ENCODE data around the gene ADNP.

The ADNP gene

DNA sequence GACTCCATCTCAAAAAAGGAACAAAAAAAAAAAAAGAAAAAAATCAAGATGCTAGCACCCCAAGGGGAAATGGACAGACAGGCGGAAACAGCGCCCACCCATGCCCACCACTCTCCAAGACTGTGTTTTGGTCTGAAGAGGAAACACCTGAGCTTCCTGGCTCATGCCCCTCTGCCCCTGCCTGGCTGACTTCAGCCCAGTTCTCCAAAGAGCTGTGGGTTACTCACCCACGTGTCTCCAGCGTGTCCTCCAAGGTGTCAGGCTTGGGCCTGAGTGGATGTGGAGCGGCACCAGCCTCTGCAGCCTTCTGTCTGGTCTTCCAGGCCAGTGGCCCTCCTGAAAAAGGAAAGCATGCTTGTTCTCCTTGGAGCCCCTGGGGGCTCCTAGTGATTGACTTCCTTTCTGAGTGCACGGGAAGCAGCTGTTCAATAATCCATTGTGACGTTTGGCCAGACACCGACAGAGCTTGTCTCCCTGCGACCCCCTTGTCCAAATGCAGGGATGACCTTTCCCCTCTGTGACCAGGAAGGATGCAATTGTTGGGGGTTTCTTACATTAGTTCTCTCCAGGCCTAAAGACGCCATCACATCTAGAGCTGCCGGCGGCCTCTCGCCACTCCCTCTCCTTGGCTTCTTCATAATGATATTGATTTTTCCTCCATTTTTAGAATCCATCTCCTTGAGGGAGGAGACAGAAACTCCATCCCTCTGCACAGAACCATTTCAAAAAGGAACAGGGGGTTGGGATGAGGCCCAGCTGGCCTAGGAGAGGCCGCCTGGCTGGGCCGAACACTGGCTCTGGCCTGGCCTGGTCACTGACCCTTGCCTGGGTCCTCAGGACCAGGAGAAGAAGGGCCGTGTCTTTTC is 58.4 kb downstream of the ADNP start:
- DNase-seq (ENCODE audit: low spot score) = no peak

GRCh38 chr20:50870561-50871161 is 60.6 kb downstream of the ADNP start:
- no peak for DNase-seq (ENCODE audit: low spot score)

- no peak for DNase-seq (ENCODE audit: low spot score)
These were observed 62.4 kb downstream of the ADNP start for GRCh38 chr20:50868509-50869495.

DNA sequence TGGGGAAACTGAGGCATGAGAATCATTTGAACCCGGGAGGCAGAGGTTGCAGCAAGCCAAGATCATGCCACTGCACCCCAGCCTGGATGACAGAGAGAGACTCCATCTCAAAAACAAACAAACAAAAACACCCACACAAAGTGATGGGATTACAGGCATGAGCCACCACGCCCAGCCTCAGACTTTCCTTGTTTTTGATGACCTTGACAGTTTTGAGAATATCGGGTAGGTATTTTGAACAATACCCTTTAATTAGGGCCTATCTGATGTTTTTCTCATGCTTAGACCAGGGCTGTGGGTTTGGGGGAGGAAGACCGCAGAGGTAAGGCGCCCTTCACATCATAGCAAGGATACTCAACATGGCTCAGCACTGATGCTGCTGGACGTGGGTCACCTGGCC is 63.4 kb downstream of the ADNP start:
- no peak for DNase-seq (ENCODE audit: low spot score)

GRCh38 chr20:50866831-50867230 is 64.4 kb downstream of the ADNP start:
- no peak for DNase-seq (ENCODE audit: low spot score)

DNA sequence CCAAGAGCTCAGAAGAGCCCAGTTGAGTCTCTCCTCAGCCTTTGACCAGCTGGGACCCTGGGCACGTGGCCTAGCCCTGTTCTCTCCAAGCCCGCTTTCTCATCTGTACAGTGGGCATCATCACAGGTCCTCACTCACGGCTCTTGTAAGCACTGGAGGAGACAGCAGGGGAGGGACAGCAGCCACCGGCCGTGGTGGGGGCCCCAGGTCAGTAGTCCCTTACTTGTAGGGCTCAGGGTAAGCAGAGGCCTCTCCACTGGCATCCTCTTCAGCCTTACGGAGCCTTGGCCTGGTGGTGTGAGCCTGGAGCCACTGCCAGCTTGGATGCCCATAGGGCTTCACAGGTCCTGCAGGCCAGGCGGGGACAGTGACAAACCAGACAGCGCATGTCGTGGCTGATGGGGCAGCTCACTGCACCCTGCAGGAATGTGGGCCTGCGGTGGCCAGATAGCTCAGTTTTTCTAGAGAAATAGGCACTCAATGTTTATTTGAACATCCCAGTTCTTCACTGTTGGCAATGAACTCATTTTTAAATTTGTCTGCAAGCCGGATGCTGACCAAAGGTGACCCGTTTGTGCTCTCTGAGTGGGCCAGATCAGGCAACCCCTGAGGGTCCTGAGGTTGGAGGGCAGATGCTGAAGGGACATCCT is 65.1 kb downstream of the ADNP start:
- DNase-seq (ENCODE audit: low spot score) = no peak

- no peak for DNase-seq (ENCODE audit: low spot score)
These were observed 65.6 kb downstream of the ADNP start for GRCh38 chr20:50865591-50865990.

DNA sequence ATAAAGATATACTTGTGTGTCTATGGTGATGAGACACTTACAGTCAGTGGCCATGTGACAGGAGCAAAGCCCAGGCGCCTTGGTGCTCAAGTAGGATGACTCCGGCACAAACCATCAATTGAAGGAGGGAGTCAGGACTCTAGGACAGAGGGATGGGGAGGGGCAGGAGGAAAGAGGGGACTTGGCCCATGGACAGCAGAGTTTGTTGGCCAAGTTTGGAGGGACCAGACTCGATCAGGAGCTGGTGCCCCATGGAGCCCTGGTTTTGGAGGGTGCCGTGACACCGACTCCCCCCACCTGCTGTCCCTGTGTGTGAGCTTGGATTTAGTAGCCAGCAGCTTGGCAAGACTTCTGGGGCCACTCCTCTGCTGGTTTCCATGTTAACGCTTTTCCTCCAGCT is 66.1 kb downstream of the ADNP start:
- DNase-seq (ENCODE audit: low spot score) = no peak

GRCh38 chr20:50862546-50862945 is 68.7 kb downstream of the ADNP start:
- no peak for DNase-seq (ENCODE audit: low spot score)

GRCh38 chr20:50861012-50861411 is 70.2 kb downstream of the ADNP start:
- DNase-seq (ENCODE audit: low spot score) = no peak

GRCh38 chr20:50859161-50859560 is 72.1 kb downstream of the ADNP start:
- no peak for DNase-seq (ENCODE audit: low spot score)

GRCh38 chr20:50858525-50858924 is 72.7 kb downstream of the ADNP start:
- DNase-seq (ENCODE audit: low spot score) = no peak

GRCh38 chr20:50857348-50857747 is 73.9 kb downstream of the ADNP start:
- no peak for DNase-seq (ENCODE audit: low spot score)

- no peak for DNase-seq (ENCODE audit: low spot score)
These were observed 74.7 kb downstream of the ADNP start for GRCh38 chr20:50856475-50857041.

- DNase-seq (ENCODE audit: low spot score) = no peak
These were observed 75.5 kb downstream of the ADNP start for GRCh38 chr20:50855498-50856474.

DNA sequence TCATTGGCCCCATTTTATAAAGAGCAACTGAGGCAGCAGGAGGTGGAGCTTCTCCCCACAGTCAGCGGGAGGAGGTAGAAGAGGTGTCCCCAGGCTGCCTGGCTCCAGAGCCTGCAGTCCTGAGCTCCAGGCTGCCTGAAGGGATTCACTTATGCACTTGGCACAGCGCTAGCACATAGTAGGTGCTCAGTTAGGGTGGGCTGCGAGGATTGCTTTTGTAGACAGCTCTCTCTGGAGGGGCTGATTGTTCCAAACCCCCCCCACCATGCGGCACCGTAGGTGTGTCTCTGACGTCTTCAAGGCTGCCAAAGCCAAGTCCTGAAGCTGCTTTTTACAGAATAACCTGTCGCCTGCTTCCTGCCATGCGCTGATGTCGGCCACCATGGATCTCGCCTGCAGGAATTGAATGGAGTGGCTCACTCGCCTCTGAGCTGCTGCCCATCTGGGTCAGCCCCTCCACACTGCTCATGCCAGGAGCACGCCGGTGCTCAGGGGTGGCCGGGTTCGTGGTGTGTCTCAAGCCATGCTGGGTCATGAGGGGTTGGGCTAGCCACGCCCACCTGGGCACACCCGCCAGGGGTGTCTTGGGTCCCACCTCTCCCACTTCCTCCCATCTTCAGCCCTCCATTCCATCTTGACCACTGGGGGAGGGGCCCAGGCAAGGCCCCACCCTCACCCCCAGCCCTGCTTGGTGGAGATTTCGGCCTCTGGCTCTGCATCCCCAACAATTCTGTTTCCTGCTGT is 76.6 kb downstream of the ADNP start:
- no peak for DNase-seq (ENCODE audit: low spot score)

DNA sequence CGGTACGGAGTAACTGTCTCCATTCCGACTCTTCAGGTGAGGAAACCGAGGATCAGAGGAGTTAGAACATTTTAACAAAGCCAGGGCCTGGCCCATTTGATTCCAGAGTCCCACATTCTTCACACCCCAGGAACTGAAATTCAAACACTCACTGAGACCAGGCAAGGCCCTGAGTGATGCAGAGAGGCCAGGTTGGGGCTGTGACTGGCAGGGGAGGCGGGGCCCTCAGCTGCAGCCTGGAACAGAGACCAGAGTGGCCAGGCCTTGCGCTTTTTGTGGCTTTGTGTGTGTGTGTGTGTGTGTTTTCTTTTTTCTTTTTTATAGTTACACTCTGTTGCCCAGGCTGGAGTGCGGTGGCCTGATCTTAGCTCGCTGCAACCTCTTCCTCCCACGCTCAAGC is 79.2 kb downstream of the ADNP start:
- DNase-seq (ENCODE audit: low spot score) = no peak

DNA sequence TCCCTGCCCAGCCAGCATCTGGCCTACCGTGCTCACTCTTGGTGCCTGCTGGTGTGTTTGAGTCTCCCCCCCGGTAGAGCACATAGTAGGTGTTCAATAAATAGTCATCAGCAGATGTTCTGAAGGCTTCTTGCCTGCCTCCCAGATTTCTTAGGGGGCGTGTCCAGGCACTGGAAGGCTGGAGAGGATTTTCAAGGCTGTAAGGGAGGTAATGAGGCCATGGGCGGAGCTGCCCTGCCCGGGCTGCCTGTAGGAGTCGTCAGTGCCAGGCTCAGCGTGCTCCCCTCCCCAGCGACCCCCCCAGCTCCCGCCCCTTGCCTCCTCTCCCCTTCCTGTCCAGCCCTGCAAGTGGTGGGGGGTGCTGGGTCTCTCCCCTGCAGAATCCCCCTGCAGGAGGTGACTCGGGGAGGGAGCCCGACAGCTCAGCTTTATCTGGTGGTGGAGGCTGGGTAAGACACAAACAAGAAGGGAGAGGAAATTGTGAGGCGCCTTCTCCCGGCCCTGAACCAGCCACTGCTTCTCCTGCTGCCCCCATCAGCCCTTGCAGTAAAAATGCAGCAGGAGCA is 80.4 kb downstream of the ADNP start:
- DNase-seq (ENCODE audit: low spot score) = no peak

Measured in pons (tissue), 1 donor.